B cell (primary cell): ENCODE data around the gene CUL9. TPM values are rescaled to one million over a fixed set of nuclear protein-coding genes. Genes with fewer than 3 reads are reported as not detected.

ENCODE experiments used
- ATAC-seq: fragments of 200-7000 bp; cut with Tn5 transposase; one replicate; pipeline ENCODE4 v1.10.0; 2021; ENCODE audit warnings: low read depth, mild to moderate bottlenecking, moderate number of reproducible peaks, moderate library complexity
- CTCF ChIA-PET: fragments of 350-600 bp; sonication (Branson Sonifier 250); formaldehyde crosslinking; loops from one replicate; lab custom pipeline; 2021; ENCODE audit warnings: antibody characterized with exemption, inconsistent platforms; lab: Charles Lee
- POLR2A ChIA-PET: fragments of 350-600 bp; sonication (Branson Sonifier 250); formaldehyde crosslinking; loops from one replicate; lab custom pipeline; 2021; ENCODE audit warnings: antibody characterized with exemption; lab: Charles Lee
- DNase-seq: peaks from one replicate; pipeline ENCODE4 v3.0.0; 2013
- H2AFZ ChIP-seq: 2 replicates; pipeline ENCODE4 v1.6.1; 2012; ENCODE audit warnings: mild to moderate bottlenecking, low read depth, low read length; ENCODE audit not compliant: insufficient read depth, poor library complexity, severe bottlenecking
- H3K27ac ChIP-seq, 2 donors: 1 replicate in 1 of 2; 2 replicates in 1 of 2; pipeline ENCODE4 v1.5.1; 2012 to 2013; ENCODE audit warnings: low read length in 2 of 2, mild to moderate bottlenecking in 2 of 2, moderate library complexity in 1 of 2
- H3K27me3 ChIP-seq, 4 experiments: fragments of 200-600 bp in 1 of 4; sonication (generic) in 1 of 4; replicated peaks in 1 of 4; 1 replicate in 2 of 4; 2 replicates in 2 of 4; pipeline versions ENCODE4 v1.6.1 to v1.7.0; 2013 to 2016; ENCODE audit warnings: low read length in 3 of 4, mild to moderate bottlenecking in 2 of 4, mixed read lengths in 1 of 4, moderate library complexity in 1 of 4; ENCODE audit not compliant: insufficient read depth in 4 of 4, control insufficient read depth in 3 of 4; ENCODE audit errors: control extremely low read depth in 1 of 4
- H3K36me3 ChIP-seq, 2 experiments: replicated peaks in 1 of 2; 1 replicate in 1 of 2; 2 replicates in 1 of 2; pipeline versions ENCODE4 v1.6.1 to v1.7.1; 2013; ENCODE audit warnings: low read length in 1 of 2; ENCODE audit not compliant: insufficient read depth in 2 of 2, control insufficient read depth in 1 of 2; ENCODE audit errors: control extremely low read depth in 1 of 2, extremely low read depth in 1 of 2
- H3K4me1 ChIP-seq, 2 donors: fragments of 200-600 bp in 1 of 2; sonication (generic) in 1 of 2; 1 replicate in 1 of 2; 2 replicates in 1 of 2; pipeline versions ENCODE4 v1.5.1 to v1.6.1; 2013 to 2017; ENCODE audit warnings: low read length in 2 of 2; ENCODE audit not compliant: control insufficient read depth in 2 of 2, insufficient read depth in 2 of 2
- H3K4me2 ChIP-seq: replicated peaks from 2 replicates; pipeline ENCODE3; 2012; ENCODE audit warnings: mild to moderate bottlenecking, low read depth, low read length; ENCODE audit not compliant: poor library complexity, severe bottlenecking
- H3K4me3 ChIP-seq, 5 experiments: fragments of 200-600 bp in 1 of 5; sonication (generic) in 1 of 5; 1 replicate in 3 of 5; 2 replicates in 2 of 5; pipeline versions ENCODE4 v1.5.1 to v1.7.0; 2011 to 2016; ENCODE audit warnings: low read length in 4 of 5, mild to moderate bottlenecking in 4 of 5, low read depth in 2 of 5, control low read depth in 1 of 5, moderate library complexity in 1 of 5; ENCODE audit not compliant: insufficient read depth in 1 of 5; ENCODE audit errors: control extremely low read depth in 1 of 5, extremely low read depth in 1 of 5
- H3K79me2 ChIP-seq: fragments of 200-600 bp; sonication (generic); one replicate; pipeline ENCODE4 v1.6.0; 2016; ENCODE audit warnings: low read length; ENCODE audit not compliant: control insufficient read depth, insufficient read depth
- H3K9ac ChIP-seq: fragments of 200-600 bp; sonication (generic); 2 replicates; pipeline ENCODE4 v1.6.1; 2017; ENCODE audit warnings: mild to moderate bottlenecking, low read length, moderate library complexity
- H3K9me3 ChIP-seq, 3 donors: one replicate each; pipeline versions ENCODE4 v1.6.1 to v1.7.1; 2013; ENCODE audit warnings: low read length in 2 of 3; ENCODE audit not compliant: control insufficient read depth in 2 of 3, insufficient read depth in 1 of 3; ENCODE audit errors: control extremely low read depth in 1 of 3
- H4K20me1 ChIP-seq: 2 replicates; pipeline ENCODE4 v1.6.0; 2012; ENCODE audit warnings: mild to moderate bottlenecking, low read length; ENCODE audit not compliant: insufficient read depth, control insufficient read depth, poor library complexity, severe bottlenecking
- H3K27ac Mint-ChIP-seq: one replicate; pipeline ENCODE4 v1.8.0; 2021; ENCODE audit warnings: mixed read lengths
- H3K27me3 Mint-ChIP-seq: one replicate; pipeline ENCODE4 v1.8.0; 2021; ENCODE audit warnings: mixed read lengths
- H3K4me1 Mint-ChIP-seq: one replicate; pipeline ENCODE4 v1.8.0; 2021; ENCODE audit warnings: mixed read lengths
- H3K4me3 Mint-ChIP-seq: one replicate; pipeline ENCODE4 v1.8.0; 2021; ENCODE audit warnings: mixed read lengths
- H3K9me3 Mint-ChIP-seq: one replicate; pipeline ENCODE4 v1.8.0; 2022; ENCODE audit warnings: mixed read lengths; ENCODE audit not compliant: insufficient read depth
- CTCF ChIP-seq: fragments of 200-600 bp; IDR thresholded peaks from one replicate; pipeline ENCODE4 v1.8.0; 2022; ENCODE audit warnings: antibody characterized with exemption, mild to moderate bottlenecking
- EZH2 ChIP-seq: IDR thresholded peaks from 2 replicates; pipeline ENCODE4 v1.6.1; 2012; ENCODE audit warnings: borderline replicate concordance, low read depth, mild to moderate bottlenecking, moderate library complexity, low read length; ENCODE audit not compliant: insufficient read depth, poor library complexity, severe bottlenecking
- WGBS: methylation state at CpG from one replicate; pipeline ENCODE4 v1.1.5; 2013; ENCODE audit warnings: missing lambda C conversion rate; ENCODE audit not compliant: insufficient coverage; 5-methylcytosine and 5-hydroxymethylcytosine counted together
- intact Hi-C: fragments of 100-400 bp; cut with micrococcal nuclease; formaldehyde crosslinking; loops from one replicate; pipeline ENCODE4 v1.10.0; 2022
- polyA plus RNA-seq: library from polyadenylated mRNA; depleted of rRNA; stranded (reverse); fragments of >200 nt; gene quantifications from 2 replicates; pipeline ENCODE4 v1.2.3, GENCODE V29; 2012
- total RNA-seq, 2 donors: library from RNA; stranded (reverse); fragments of 120-200 nt in 1 of 2; gene quantifications; 1 replicate in 1 of 2; 2 replicates in 1 of 2; pipeline versions ENCODE4 v1.2.3 to v1.2.4, GENCODE V29; 2013 to 2022

Gene CUL9
- total and polyA plus RNA-seq, 2 donors (not counting 1 experiment from before 2014, with no cell fraction given), result 98.0 to 110 TPM

- H3K27me3 ChIP-seq, result no peaks in the 10 kb centered on the region
- intact Hi-C loops, result loop anchor here (10.0 kb wide), 1 partner anchor 405 kb away; the partner anchor contains the start of gene GTPBP2
- Mint-ChIP-seq H3K9me3 (no peaks in the 10 kb centered on the region), H3K27ac (peak overlapping the region; percentile 71), H3K27me3 (no peaks in the 10 kb centered on the region), H3K4me1 (peaks cover 28% of the 10 kb centered on the region), H3K4me3 (no peak overlapping the region)
- ATAC-seq (no peak), DNase-seq (no peak)
- H3K79me2 ChIP-seq, result peaks cover 35% of the 10 kb centered on the region
- no peaks in the 10 kb centered on the region for H4K20me1 ChIP-seq
- H3K4me3 ChIP-seq, result no peak overlapping the region
- peaks cover 21 to 27% of the 10 kb centered on the region in 2 donors for H3K4me1 ChIP-seq
- no peak for TF ChIP-seq CTCF
- peaks cover 1 to 48% of the 10 kb centered on the region in 2 experiments for H3K36me3 ChIP-seq
- POLR2A ChIA-PET, result no interaction called here
- H3K9me3 ChIP-seq, result no peaks in the 10 kb centered on the region
- no peak overlapping the region for H3K27ac ChIP-seq
- no peak overlapping the region for H2AFZ ChIP-seq
- 97% methylated on average over 6 of the region's 7 CpGs for WGBS
- no peak overlapping the region for H3K9ac ChIP-seq
- H3K4me2 ChIP-seq, result no peak overlapping the region
- CTCF ChIA-PET, result interaction anchor here (1.2 kb wide), 1 partner anchor 10 kb away, joined by 3 read pairs; no protein-coding TSS in a partner anchor
These were observed 37.8 kb downstream of the CUL9 start for GRCh38 chr6:43219814-43220213.

DNA sequence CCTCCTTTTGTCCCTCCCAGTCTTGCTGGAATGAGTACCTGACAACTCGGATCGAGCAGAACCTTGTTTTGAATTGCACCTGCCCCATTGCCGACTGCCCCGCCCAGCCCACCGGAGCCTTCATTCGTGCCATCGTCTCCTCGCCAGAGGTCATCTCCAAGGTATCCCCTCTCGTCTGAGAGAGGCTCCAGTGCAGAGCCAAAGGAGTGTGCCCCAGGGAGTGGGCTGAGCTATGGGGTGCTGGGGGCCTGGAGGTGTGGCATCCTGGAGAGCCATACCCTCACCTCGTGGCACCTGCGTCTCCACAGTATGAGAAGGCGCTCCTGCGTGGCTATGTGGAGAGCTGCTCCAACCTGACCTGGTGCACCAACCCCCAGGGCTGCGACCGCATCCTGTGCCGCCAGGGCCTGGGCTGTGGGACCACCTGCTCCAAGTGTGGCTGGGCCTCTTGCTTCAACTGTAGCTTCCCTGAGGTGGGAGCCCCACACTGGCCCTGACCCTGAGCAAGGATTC is 38.5 kb downstream of the CUL9 start:
- no peak for DNase-seq
- intact Hi-C loops, result loop anchor here (10.0 kb wide), 1 partner anchor 404 kb away; the partner anchor contains the start of gene GTPBP2
- POLR2A ChIA-PET, result no interaction called here

More for the DNA sequence above, 38.5 kb downstream of the CUL9 start:
- WGBS, result 100% methylated on average over 16 of the region's 16 CpGs
- Mint-ChIP-seq H3K27ac (no peak overlapping the region), H3K4me1 (peaks cover 32% of the 10 kb centered on the region), H3K4me3 (no peak overlapping the region), H3K9me3 (no peaks in the 10 kb centered on the region), H3K27me3 (no peaks in the 10 kb centered on the region)
- CTCF ChIA-PET, result interaction anchor here (1.2 kb wide), 1 partner anchor 9 kb away, joined by 3 read pairs; no protein-coding TSS in a partner anchor
- H3K4me2 ChIP-seq, result no peak overlapping the region
- TF ChIP-seq EZH2 (no peak), CTCF (no peak)
- no peaks in the 10 kb centered on the region for H3K27me3 ChIP-seq
- no peak overlapping the region for H2AFZ ChIP-seq
- H3K79me2 ChIP-seq, result peaks cover 35% of the 10 kb centered on the region
- H3K4me1 ChIP-seq, result peaks cover 25 to 34% of the 10 kb centered on the region in 2 donors
- no peak overlapping the region for H3K27ac ChIP-seq
- no peak for ATAC-seq
- no peaks in the 10 kb centered on the region for H3K9me3 ChIP-seq
- H4K20me1 ChIP-seq, result no peaks in the 10 kb centered on the region
- H3K9ac ChIP-seq, result no peak overlapping the region
- H3K36me3 ChIP-seq, result peaks cover 1 to 43% of the 10 kb centered on the region in 2 experiments
- no peak overlapping the region for H3K4me3 ChIP-seq
